Stomach (tissue), 9 donors: ENCODE data around the gene SSBP3. TPM values are rescaled to one million over a fixed set of nuclear protein-coding genes. Genes with fewer than 3 reads are reported as not detected.
"Not testable (repeated sequence)": the region's sequence is repeated elsewhere in the genome, so short reads cannot be mapped to it uniquely, and the experiment has no call there.

Experiments used
- DNase-seq, 2 donors: peaks; one replicate each; pipeline versions ENCODE4 v3.0.0 to v3.0.0-alpha.2; 2013 to 2019
- H3K27ac ChIP-seq, 5 donors: fragments of 200-600 bp in 4 of 5; sonication (generic) in 4 of 5; one replicate each; pipeline ENCODE4 v1.5.1; 2013 to 2019; ENCODE audit warnings: mild to moderate bottlenecking in 1 of 5, moderate library complexity in 1 of 5
- H3K27me3 ChIP-seq, 3 donors: fragments of 200-600 bp; sonication (generic); one replicate each; pipeline ENCODE4 v1.5.1; 2017 to 2019; ENCODE audit warnings: mixed run types in 1 of 3
- H3K36me3 ChIP-seq, 4 donors: fragments of 200-600 bp; sonication (generic); 1 replicate in 3 of 4; 2 replicates in 1 of 4; pipeline ENCODE4 v1.5.1; 2016 to 2019
- H3K4me1 ChIP-seq, 4 donors: fragments of 200-600 bp; sonication (generic); one replicate each; pipeline ENCODE4 v1.5.1; 2016 to 2019
- H3K4me3 ChIP-seq, 4 donors: fragments of 200-600 bp; sonication (generic) in 3 of 4; one replicate each; pipeline ENCODE4 v1.5.1; 2016 to 2019; ENCODE audit warnings: mild to moderate bottlenecking in 1 of 4
- H3K9me3 ChIP-seq, 4 donors: fragments of 200-600 bp; sonication (generic); one replicate each; pipeline ENCODE4 v1.5.1; 2016 to 2019
- EP300 ChIP-seq: sonication (generic); formaldehyde crosslinking; IDR thresholded peaks from one replicate; pipeline ENCODE4 v1.6.1; 2017; ENCODE audit warnings: antibody characterized with exemption
- POLR2A ChIP-seq, 4 donors: fragments of 450-650 bp; IDR thresholded peaks; one replicate each; pipeline ENCODE4 v1.6.1; 2016; ENCODE audit warnings: antibody characterized with exemption in 4 of 4, control low read depth in 2 of 4, mild to moderate bottlenecking in 1 of 4, moderate library complexity in 1 of 4
- POLR2AphosphoS5 ChIP-seq, 3 donors: sonication (generic); formaldehyde crosslinking; IDR thresholded peaks; one replicate each; pipeline ENCODE4 v1.6.1; 2016; ENCODE audit warnings: antibody characterized with exemption in 3 of 3
- WGBS, 5 donors: extraction: QIAGEN DNeasy Blood & Tissue Kit in 3 of 5; methylation state at CpG; one replicate each; pipeline versions ENCODE4 v1.1.5 to v1.1.7; 2013 to 2018; 5-methylcytosine and 5-hydroxymethylcytosine counted together
- intact Hi-C: fragments of 100-400 bp; cut with DNase I; formaldehyde crosslinking; loops from one replicate; pipeline ENCODE4 v1.15.1; 2023; ENCODE audit warnings: low total_unique reads
- polyA plus RNA-seq, 3 donors: library from polyadenylated mRNA; stranded (reverse); fragments of 200-250 nt; gene quantifications; one replicate each; pipeline ENCODE4 v1.2.3, GENCODE V29; 2013
- total RNA-seq, 5 donors: library from RNA; depleted of rRNA; stranded (reverse); fragments of >200 nt; gene quantifications; one replicate each; pipeline versions ENCODE4 v1.1.0 to v1.2.3, GENCODE V29; 2014 to 2016
- TF ChIP-seq, protein P1 (sequence below), 7 experiments: fragments of 450-650 bp in 4 of 7; fragments of 200-600 bp in 3 of 7; sonication (generic) in 3 of 7; IDR thresholded peaks; one replicate each; pipeline ENCODE4 v1.5.1; 2016 to 2019; ENCODE audit warnings: antibody characterized with exemption in 7 of 7, control low read depth in 2 of 7, mild to moderate bottlenecking in 1 of 7
- donor health status: healthy with polysubstance abuse.
- donor health status: Bipolar disorder and iron deficiency.
- donor health status: healthy.

The SSBP3 gene
- total and polyA plus RNA-seq, 8 donors = 4.3 to 100 (median 38.1) TPM

DNA sequence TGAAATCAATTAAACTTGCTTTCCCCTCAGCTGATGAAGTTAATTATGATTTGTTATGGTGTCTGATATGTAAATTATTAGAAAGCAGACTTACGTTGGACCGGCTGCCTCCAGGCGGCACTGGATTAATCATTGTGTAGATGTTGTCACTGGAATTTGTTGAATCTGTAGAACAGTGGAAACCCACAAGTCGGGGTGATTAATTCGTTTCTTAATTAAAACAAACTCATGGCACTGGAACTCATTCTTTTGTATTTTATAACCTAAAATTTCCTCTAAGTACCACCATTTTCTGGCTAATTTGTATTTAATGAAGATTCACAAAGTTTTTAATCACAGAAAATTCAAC lies 167.2 kb downstream of the SSBP3 start:
- peaks cover 63 to 94% (median 87%) of the 10 kb centered on the region in 4 donors for H3K36me3 ChIP-seq
- DNase-seq = no peak
- H3K27me3 ChIP-seq = no peaks in the 10 kb centered on the region
- WGBS, 5 donors = 79 to 90% (median 85%) methylated on average over 5 of the region's 5 CpGs
- TF ChIP-seq POLR2AphosphoS5 (IDR thresholded peaks at IDR 0.05) (no peak), EP300 (no peak), POLR2A (IDR thresholded peaks at IDR 0.05) (no peak)
- TF ChIP-seq, protein P1, sequence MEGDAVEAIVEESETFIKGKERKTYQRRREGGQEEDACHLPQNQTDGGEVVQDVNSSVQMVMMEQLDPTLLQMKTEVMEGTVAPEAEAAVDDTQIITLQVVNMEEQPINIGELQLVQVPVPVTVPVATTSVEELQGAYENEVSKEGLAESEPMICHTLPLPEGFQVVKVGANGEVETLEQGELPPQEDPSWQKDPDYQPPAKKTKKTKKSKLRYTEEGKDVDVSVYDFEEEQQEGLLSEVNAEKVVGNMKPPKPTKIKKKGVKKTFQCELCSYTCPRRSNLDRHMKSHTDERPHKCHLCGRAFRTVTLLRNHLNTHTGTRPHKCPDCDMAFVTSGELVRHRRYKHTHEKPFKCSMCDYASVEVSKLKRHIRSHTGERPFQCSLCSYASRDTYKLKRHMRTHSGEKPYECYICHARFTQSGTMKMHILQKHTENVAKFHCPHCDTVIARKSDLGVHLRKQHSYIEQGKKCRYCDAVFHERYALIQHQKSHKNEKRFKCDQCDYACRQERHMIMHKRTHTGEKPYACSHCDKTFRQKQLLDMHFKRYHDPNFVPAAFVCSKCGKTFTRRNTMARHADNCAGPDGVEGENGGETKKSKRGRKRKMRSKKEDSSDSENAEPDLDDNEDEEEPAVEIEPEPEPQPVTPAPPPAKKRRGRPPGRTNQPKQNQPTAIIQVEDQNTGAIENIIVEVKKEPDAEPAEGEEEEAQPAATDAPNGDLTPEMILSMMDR (IDR thresholded peaks at IDR 0.05) = no peak
- H3K9me3 ChIP-seq = no peaks in the 10 kb centered on the region
- intact Hi-C loops = no loop called here
- H3K4me1 ChIP-seq = peaks cover 0 to 13% (median 0%) of the 10 kb centered on the region in 4 donors
- H3K4me3 ChIP-seq = no peak overlapping the region
- H3K27ac ChIP-seq = no peak overlapping the region

DNA sequence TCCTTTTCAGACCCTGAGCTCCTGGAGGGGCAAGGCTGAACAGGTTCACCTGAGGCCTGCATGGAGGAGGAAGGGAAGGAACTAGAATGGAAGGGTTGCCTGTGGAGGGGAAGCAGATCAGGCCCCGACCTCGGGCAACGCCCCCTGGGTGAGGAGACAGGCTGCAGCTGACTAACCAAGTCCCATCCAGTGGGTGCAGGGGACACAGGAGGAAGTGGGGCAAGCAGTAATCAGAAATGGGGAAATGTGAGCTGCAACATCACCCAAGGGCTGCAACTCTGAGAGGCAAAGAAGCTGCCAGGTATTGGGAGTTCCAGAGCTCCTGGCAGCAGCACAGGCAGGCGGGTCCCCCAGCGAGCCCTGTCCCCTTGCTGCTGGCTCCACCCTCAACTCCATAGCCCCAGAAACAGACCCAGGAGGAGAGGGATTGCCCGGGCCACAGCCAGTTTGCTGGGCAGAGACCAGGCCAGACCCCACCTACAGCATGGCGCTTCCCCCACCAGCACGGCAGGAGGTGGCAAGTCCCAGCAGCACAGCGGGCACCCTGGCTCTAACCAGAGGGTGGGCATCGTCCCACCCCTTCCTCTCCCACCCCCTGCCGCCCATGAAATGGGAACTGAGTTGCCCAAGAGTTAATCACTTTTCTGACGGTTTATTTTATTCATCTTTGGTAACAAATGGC lies 167.7 kb downstream of the SSBP3 start:
- Histone ChIP-seq H3K36me3 (peaks cover 58 to 89% (median 82%) of the 10 kb centered on the region in 4 donors), H3K27me3 (no peaks in the 10 kb centered on the region), H3K9me3 (no peaks in the 10 kb centered on the region), H3K27ac (no peak overlapping the region), H3K4me3 (no peak overlapping the region), H3K4me1 (peaks cover 0 to 13% (median 0%) of the 10 kb centered on the region in 4 donors)
- DNase-seq = no peak
- intact Hi-C loops = no loop called here
- 79 to 85% (median 82%) methylated on average over 11 to 12 of the region's 12 CpGs for WGBS, 5 donors
- TF ChIP-seq, protein P1 (IDR thresholded peaks at IDR 0.05) = no peak
- TF ChIP-seq EP300 = no peak
- TF ChIP-seq POLR2A (IDR thresholded peaks at IDR 0.05) = no peak
- no peak for TF ChIP-seq POLR2AphosphoS5 (IDR thresholded peaks at IDR 0.05)

DNA sequence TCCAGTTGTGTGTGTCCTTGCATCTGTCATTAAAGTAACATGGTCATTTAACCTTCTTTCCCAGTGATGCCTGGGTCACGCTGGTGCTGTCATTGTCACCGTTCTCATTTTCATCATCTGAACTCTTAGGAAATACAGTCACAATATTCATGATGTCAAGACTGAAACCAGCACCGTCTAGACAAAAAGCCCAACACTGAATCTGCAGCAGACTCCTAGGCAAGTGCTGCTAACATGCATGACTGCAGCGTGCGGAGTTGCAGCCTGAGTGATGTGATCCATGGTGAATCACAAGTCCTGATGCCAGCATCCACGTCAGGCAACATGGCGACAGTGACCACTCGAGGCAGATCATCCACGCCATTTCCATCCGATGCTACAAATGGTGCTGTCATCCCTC lies 168.6 kb downstream of the SSBP3 start:
- Histone ChIP-seq H3K27ac (no peak overlapping the region), H3K4me1 (peaks cover 0 to 13% (median 0%) of the 10 kb centered on the region in 4 donors), H3K36me3 (peaks cover 49 to 83% (median 73%) of the 10 kb centered on the region in 4 donors), H3K4me3 (no peak overlapping the region), H3K27me3 (no peaks in the 10 kb centered on the region), H3K9me3 (no peaks in the 10 kb centered on the region)
- no peak for TF ChIP-seq POLR2A (IDR thresholded peaks at IDR 0.05)
- no peak for TF ChIP-seq EP300
- TF ChIP-seq, protein P1 (IDR thresholded peaks at IDR 0.05) = no peak
- no peak for TF ChIP-seq POLR2AphosphoS5 (IDR thresholded peaks at IDR 0.05)
- DNase-seq = no peak
- WGBS, 5 donors = 85 to 92% (median 89%) methylated on average over 10 of the region's 10 CpGs
- intact Hi-C loops = no loop called here

DNA sequence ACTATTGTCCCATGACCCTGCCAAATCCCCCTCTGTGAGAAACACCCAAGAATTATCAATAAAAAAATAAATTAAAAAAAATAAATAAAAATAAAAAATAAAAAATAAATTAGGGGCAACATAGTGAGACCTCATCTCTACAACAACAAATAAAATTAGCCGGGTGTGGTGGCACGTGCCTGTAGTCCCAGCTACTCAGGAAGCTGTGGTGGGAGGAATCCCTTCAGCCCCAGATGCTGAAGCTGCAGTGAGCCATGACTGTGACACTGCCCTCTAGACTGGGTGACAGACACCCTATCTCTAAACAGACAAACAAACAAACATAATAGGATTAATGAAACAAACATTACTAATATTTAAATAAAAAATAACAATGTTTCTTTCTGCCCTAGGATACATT lies 171.9 kb downstream of the SSBP3 start:
- no peaks in the 10 kb centered on the region for H3K9me3 ChIP-seq
- peaks cover 0 to 13% (median 7%) of the 10 kb centered on the region in 4 donors for H3K4me1 ChIP-seq
- intact Hi-C loops = no loop called here
- no peaks in the 10 kb centered on the region for H3K27me3 ChIP-seq
- 71 to 95% (median 86%) methylated on average over 2 of the region's 2 CpGs for WGBS, 5 donors
- H3K27ac ChIP-seq = no peak overlapping the region
- no peak for TF ChIP-seq EP300
- TF ChIP-seq POLR2AphosphoS5 (IDR thresholded peaks at IDR 0.05) = no peak
- no peak for TF ChIP-seq POLR2A (IDR thresholded peaks at IDR 0.05)
- TF ChIP-seq, protein P1 (IDR thresholded peaks at IDR 0.05) = no peak
- no peak overlapping the region for H3K4me3 ChIP-seq
- H3K36me3 ChIP-seq = peaks cover 28 to 61% (median 57%) of the 10 kb centered on the region in 4 donors
- DNase-seq = no peak

DNA sequence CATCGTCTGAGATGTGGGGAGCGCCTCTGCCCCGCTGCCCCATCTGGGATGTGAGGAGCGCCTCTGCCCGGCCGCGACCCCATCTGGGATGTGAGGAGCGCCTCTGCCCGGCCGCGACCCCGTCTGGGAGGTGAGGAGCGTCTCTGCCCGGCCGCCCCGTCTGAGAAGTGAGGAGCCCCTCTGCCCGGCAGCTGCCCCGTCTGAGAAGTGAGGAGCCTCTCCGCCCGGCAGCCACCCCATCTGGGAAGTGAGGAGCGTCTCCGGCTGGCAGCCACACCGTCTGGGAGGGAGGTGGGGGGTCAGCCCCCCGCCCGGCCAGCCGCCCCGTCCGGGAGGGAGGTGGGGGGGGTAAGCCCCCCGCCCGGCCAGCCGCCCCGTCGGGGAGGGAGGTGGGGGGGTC lies 173.0 kb downstream of the SSBP3 start:
- WGBS, 5 donors = 90 to 100% (median 97%) methylated on average over 11 to 32 of the region's 33 CpGs

More for the DNA sequence above, 173.0 kb downstream of the SSBP3 start:
- H3K4me3 ChIP-seq, H3K9me3 ChIP-seq, H3K27ac ChIP-seq, DNase-seq, intact Hi-C loops, H3K27me3 ChIP-seq: not testable (repeated sequence)
- Histone ChIP-seq H3K4me1 (peaks cover 0 to 19% (median 13%) of the 10 kb centered on the region in 4 donors), H3K36me3 (peaks cover 17 to 61% (median 56%) of the 10 kb centered on the region in 4 donors)
